ENCODE measurements around the gene TACC2.

GRCh38 chr10:122040786-122041185 is 51.8 kb downstream of the TACC2 start:
- TF ChIP-seq, protein P1, sequence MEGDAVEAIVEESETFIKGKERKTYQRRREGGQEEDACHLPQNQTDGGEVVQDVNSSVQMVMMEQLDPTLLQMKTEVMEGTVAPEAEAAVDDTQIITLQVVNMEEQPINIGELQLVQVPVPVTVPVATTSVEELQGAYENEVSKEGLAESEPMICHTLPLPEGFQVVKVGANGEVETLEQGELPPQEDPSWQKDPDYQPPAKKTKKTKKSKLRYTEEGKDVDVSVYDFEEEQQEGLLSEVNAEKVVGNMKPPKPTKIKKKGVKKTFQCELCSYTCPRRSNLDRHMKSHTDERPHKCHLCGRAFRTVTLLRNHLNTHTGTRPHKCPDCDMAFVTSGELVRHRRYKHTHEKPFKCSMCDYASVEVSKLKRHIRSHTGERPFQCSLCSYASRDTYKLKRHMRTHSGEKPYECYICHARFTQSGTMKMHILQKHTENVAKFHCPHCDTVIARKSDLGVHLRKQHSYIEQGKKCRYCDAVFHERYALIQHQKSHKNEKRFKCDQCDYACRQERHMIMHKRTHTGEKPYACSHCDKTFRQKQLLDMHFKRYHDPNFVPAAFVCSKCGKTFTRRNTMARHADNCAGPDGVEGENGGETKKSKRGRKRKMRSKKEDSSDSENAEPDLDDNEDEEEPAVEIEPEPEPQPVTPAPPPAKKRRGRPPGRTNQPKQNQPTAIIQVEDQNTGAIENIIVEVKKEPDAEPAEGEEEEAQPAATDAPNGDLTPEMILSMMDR (IDR thresholded peaks at IDR 0.05; ENCODE audit: low read length), result no peak
- TF ChIP-seq EZH2 (IDR thresholded peaks at IDR 0.05; ENCODE audit: borderline replicate concordance, low read length), result no peak
